Smooth muscle cell of the brain vasculature (primary cell): ENCODE results near the gene SGCD.

Experiments used
- DNase-seq: peaks from one replicate; pipeline ENCODE4 v3.0.0-alpha.2; 2012; ENCODE audit warnings: low read depth, low spot score

SGCD gene

DNA sequence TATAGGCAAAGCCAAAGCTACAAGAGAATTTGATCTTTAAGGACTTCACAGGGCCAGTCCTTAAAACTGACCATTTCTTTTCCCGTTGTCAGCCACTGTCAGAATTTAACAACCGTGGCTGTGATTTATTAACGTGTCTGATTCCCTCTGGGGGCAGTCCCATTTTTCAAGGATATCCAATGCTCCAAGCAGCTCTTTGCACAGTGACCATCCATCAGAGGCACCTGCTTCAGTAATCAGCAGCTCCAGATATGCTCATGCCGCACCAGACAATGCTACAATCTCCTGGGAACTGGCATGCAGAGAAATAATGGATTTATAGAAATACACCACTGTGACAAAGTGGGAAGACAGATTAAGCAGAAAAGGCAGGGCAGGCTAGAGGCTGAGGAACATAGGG is 359.8 kb downstream of the SGCD start:
- DNase-seq: no peak

DNA sequence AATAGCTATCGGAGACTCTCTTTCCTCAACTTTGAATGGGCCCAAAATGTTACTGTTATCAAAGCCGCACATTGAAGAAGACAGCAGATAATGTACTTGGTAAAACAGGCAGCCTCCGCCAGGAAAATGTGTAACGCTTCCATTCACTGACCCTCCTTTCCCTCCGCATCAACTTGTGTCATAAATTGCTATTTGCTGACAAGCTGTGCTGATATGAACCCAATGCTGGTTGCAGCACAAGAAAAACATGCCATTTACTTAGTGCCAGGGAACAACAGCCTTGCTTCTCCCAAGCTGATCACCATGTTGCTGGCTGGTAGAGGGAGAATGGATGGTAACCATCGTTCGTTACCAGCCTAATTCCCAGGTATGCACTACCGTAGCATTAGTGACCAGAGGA is 360.6 kb downstream of the SGCD start:
- no peak for DNase-seq

DNA sequence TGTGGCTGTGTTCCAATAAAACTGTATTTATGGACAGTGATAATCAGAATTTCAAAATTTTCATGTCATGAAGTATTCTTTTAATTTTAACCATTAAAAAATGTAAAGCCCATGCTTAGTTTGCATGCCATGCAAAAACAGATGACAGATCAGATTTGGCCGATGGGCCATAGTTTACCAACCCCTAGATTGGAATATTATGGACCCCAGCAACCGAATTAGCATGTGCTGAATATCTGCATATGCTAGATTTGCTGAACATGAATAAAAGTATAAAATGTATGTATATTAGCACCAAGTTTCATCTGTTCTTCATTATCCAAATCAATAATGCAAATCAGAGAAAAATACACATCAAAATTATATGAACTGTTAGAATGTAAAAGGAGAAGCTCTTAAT is 364.6 kb downstream of the SGCD start:
- no peak for DNase-seq

DNA sequence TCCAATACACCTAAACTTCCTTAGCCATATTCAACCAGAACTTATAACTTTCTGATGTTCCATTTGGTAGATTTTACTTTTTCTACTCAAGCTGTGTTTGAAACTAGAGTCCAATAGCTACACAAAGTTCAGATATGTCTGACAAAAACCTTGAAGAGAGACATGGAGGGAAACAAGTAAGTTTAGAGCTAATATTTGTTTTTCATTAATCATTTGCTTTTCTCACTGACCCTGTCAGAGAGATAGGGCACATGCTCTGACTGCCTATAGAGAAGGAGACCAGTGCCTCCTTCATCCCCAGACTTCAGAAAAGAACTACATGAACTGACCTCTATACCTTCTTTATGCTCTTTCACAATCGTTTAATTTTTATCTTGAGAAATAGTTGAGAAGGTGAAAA is 366.1 kb downstream of the SGCD start:
- DNase-seq: no peak

DNA sequence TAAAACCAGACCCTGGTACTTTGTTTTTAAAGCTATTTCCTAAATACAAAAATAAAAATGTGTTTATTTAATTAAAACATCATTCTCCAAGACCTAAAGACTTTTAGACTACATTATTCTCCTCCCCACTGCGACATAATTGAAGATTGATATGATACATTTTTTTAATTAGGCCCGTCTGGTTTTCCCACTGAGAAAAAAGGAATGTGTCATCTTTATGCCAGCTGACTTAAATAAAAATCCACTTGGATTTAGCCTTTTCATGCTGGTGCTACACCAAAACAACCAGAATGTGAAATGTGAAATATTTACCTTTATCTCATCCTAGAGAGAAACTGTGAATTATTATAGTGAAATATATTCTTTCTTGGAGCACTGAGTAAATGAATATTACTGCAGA is 367.6 kb downstream of the SGCD start:
- no peak for DNase-seq

- no peak for DNase-seq
These were observed 368.8 kb downstream of the SGCD start for GRCh38 chr5:156695774-156696173.

GRCh38 chr5:156698323-156698722 is 371.4 kb downstream of the SGCD start:
- DNase-seq: no peak

- DNase-seq: no peak
These were observed 372.2 kb downstream of the SGCD start for GRCh38 chr5:156699147-156699546.

- DNase-seq: no peak
These were observed 377.2 kb downstream of the SGCD start for GRCh38 chr5:156704139-156704538.

DNA sequence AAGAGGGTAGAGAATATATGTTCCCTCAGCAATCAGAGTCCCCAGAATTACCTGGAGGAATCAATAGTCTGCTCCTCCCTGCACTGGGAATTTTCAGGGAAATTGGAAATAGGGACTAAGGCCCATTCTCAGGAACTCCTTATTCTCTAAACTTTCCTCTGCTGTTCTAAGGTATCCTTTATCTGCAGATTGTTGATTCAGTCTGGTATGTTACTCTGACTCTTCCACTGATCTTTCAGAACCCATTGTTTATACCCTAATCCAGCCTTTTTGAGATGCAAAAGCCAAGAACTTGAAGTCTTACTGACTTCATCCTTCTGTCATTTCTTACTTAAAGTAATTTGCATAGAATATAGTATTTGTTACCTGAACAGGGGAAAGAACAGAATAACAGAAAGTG is 379.7 kb downstream of the SGCD start:
- DNase-seq: no peak

GRCh38 chr5:156707750-156708149 is 380.8 kb downstream of the SGCD start:
- no peak for DNase-seq

- DNase-seq: no peak
These were observed 388.3 kb downstream of the SGCD start for GRCh38 chr5:156715287-156715686.

DNA sequence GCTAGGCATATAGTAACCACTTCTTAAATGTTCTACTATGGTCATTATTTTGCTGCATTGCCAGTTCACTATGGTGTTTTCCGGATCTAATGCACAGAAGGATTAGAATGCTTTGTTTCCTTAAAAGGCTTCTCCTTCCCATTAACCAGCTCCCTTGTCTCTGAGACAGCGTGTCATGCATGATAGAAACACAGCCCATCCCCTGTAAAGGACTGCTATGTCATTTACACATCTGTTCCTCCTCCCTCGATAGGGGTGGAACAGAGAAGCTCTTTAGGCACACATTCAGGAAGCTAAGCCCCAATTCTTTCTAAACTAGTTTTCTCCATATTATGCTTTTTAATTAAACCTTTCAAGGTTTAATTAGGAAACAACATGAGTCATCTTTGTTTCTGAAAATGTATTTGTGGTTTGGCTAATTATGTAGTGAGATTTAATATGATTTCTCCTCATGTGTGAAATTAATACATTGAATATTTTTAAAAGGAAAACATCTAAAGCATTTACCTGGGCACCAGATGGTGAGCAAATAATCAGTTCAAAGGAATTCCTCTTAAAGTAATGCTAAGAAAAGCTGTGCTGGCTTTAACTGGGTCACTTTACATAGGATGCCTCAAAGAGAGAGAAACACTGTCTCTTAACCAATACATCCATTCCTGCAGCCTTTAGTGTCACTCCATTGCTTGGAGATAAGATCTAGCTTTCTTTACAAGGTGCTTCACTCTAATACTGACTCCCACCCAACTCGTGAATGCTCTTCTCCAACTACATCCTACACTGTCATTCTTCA is 389.8 kb downstream of the SGCD start:
- no peak for DNase-seq

GRCh38 chr5:156718985-156719384 is 392.0 kb downstream of the SGCD start:
- no peak for DNase-seq

- no peak for DNase-seq
These were observed 395.4 kb downstream of the SGCD start for GRCh38 chr5:156722358-156722757.

DNA sequence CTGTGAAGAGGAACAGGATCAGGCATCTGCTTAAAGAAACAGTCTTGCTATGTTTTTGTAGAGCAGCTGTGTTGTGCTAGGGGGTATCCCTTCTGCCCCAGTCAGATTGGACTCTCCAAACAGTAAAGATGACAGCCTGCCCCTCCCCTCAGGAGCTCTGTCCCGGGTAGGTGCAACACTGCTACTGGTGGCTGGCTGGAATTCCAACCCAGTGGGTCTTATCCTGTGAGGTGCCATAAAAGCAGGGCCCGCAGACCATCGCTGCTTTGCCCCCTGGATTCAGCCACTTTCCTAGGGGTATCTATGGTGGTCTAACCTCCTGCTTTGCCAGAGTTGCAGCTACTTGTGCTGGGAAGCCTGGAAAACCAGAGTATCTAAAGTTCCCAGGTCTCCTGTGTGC is 408.5 kb downstream of the SGCD start:
- DNase-seq: no peak

- DNase-seq: no peak
These were observed 414.6 kb downstream of the SGCD start for GRCh38 chr5:156741516-156741915.

- no peak for DNase-seq
These were observed 426.9 kb downstream of the SGCD start for GRCh38 chr5:156753846-156754245.

- no peak for DNase-seq
These were observed 428.6 kb downstream of the SGCD start for GRCh38 chr5:156755421-156756087.

- no peak for DNase-seq
These were observed 431.2 kb downstream of the SGCD start for GRCh38 chr5:156758011-156758791.

GRCh38 chr5:156759156-156759555 is 432.2 kb downstream of the SGCD start:
- DNase-seq: no peak

GRCh38 chr5:156762771-156763170 is 435.8 kb downstream of the SGCD start:
- no peak for DNase-seq
